Colonic mucosa (tissue), 4 donors: ENCODE data around the gene DDX46. TPM values are rescaled to one million over a fixed set of nuclear protein-coding genes. Genes with fewer than 3 reads are reported as not detected.

ENCODE experiments used
- DNase-seq: peaks from one replicate; pipeline ENCODE4 v3.0.0-alpha.2; 2020
- H3K27ac ChIP-seq: fragments of 200-600 bp; one replicate; pipeline ENCODE4 v1.8.0; 2021
- H3K27me3 ChIP-seq: fragments of 200-600 bp; one replicate; pipeline ENCODE4 v1.8.0; 2021
- H3K36me3 ChIP-seq: fragments of 200-600 bp; one replicate; pipeline ENCODE4 v1.8.0; 2021
- H3K4me1 ChIP-seq: fragments of 200-600 bp; one replicate; pipeline ENCODE4 v1.8.0; 2021; ENCODE audit warnings: mild to moderate bottlenecking
- H3K4me3 ChIP-seq: fragments of 200-600 bp; one replicate; pipeline ENCODE4 v1.8.0; 2021
- H3K9ac ChIP-seq, 2 donors: one replicate each; pipeline ENCODE4 v1.7.0; 2013; ENCODE audit warnings: control low read depth in 2 of 2, low read depth in 2 of 2, low read length in 2 of 2
- H3K9me3 ChIP-seq: fragments of 200-600 bp; one replicate; pipeline ENCODE4 v1.8.0; 2021
- CTCF ChIP-seq: fragments of 200-600 bp; IDR thresholded peaks from one replicate; pipeline ENCODE4 v1.8.0; 2022; ENCODE audit warnings: antibody characterized with exemption, mild to moderate bottlenecking
- intact Hi-C: fragments of 100-400 bp; cut with DNase I; formaldehyde crosslinking; loops from one replicate; pipeline ENCODE4 v1.14.1; 2022
- total RNA-seq, 2 donors: library from RNA; stranded (reverse); fragmentation: NEBNext Ultra II Directional in 1 of 2; extraction: Animal tissue kit (Norgen Biotek cat#: 25700) in 1 of 2; gene quantifications; one replicate each; pipeline ENCODE4 v1.2.1, GENCODE V29; 2021
- donor health status: healthy.
- donor health status: DM: no; HTN: no; CAD: no.
- donor health status: DM: no; HTN: no; CAD: no.

The DDX46 gene
- total RNA-seq, 2 donors from 2014 or later: 38.2 to 49.3 TPM

GRCh38 chr5:134878403-134878802, 119.8 kb downstream of the DDX46 start:
- Histone ChIP-seq H3K4me1 (no peaks in the 10 kb centered on the region), H3K36me3 (no peaks in the 10 kb centered on the region), H3K9me3 (no peaks in the 10 kb centered on the region), H3K9ac (no peak overlapping the region), H3K27me3 (no peaks in the 10 kb centered on the region), H3K4me3 (no peak overlapping the region), H3K27ac (no peak overlapping the region)
- TF ChIP-seq CTCF: no peak
- peak; percentile 34 for DNase-seq
- intact Hi-C loops: loop anchor here (2.0 kb wide), 1 partner anchor 22 kb away; no protein-coding TSS in a partner anchor

- no peak overlapping the region for H3K4me3 ChIP-seq
- no peaks in the 10 kb centered on the region for H3K4me1 ChIP-seq
- H3K27ac ChIP-seq: no peak overlapping the region
- no peak for TF ChIP-seq CTCF
- no peaks in the 10 kb centered on the region for H3K27me3 ChIP-seq
- DNase-seq: no peak
- H3K9me3 ChIP-seq: no peaks in the 10 kb centered on the region
- H3K36me3 ChIP-seq: no peaks in the 10 kb centered on the region
- intact Hi-C loops: loop anchor here (2.0 kb wide), 1 partner anchor 21 kb away; no protein-coding TSS in a partner anchor
- H3K9ac ChIP-seq: no peak overlapping the region
Measured at GRCh38 chr5:134879456-134879855, 120.9 kb downstream of the DDX46 start.

Other genes with a start within 250 kb of the DDX46 start
- 10 to 100 TPM; 24.1 to 33.3 TPM for gene JADE2, start 233.1 kb upstream of the DDX46 start, total RNA-seq
- gene SAR1B, start 126.0 kb upstream of the DDX46 start, total RNA-seq: 100 to 1,000 TPM in 1 of 2 donors, 10 to 100 TPM in 1; 85.0 to 106 TPM
- 10 to 100 TPM; 29.9 to 45.4 TPM for gene SEC24A, start 110.0 kb upstream of the DDX46 start, total RNA-seq
- 10 to 100 TPM; 21.2 to 27.6 TPM for gene CAMLG, start 20.2 kb upstream of the DDX46 start, total RNA-seq
- gene C5orf24, start 87.2 kb downstream of the DDX46 start, total RNA-seq: 10 to 100 TPM; 24.2 to 31.0 TPM
- 10 to 100 TPM; 30.7 to 31.8 TPM for gene TXNDC15, start 115.6 kb downstream of the DDX46 start, total RNA-seq
- 10 to 100 TPM; 10.3 to 13.9 TPM for gene PCBD2, start 146.4 kb downstream of the DDX46 start, total RNA-seq
- gene CATSPER3, start 209.1 kb downstream of the DDX46 start, total RNA-seq: under 1 TPM; 0.82 to 0.85 TPM